ENCODE data around the gene TMEM163. TPM values are rescaled to one million over a fixed set of nuclear protein-coding genes. Genes with fewer than 3 reads are reported as not detected.

TMEM163 gene
- total RNA-seq, 1 donor from 2014 or later = 0.95 TPM

DNA sequence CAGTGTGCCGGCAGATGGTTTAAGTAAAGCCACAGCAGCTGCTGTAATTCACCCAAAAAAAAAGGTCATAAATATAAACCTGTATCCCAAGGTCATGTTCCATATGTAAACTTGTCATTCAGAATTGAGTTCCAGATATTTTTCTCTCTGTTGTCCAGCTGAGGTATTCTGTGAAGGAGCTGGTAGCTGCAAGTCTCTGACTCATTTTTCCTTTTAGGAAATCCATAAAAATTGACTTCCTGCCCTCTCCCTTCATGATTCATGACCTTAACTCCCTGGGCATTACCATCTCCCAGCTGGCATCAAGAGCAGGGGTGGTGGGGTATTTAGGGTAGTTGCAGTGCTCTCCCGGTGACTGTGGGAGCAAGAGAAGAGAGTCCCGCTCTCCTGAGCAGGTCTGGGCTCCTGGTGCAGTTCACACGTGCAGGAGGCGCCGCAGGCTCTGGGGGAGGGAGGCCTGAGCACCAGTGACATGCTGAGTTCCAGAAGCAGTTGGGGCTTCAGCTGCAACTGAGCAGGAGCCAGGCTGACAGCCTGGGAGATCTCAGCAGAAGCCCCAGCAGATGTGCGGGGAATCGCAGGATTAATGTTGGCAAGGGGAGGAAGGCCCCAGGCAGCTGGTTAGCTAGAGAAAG is 272.3 kb downstream of the TMEM163 start:
- H3K9me3 ChIP-seq (ENCODE audit: low read depth) = no peaks in the 10 kb centered on the region
- H3K36me3 ChIP-seq = no peaks in the 10 kb centered on the region
- peaks cover 4% of the 10 kb centered on the region for H3K4me1 ChIP-seq
- peaks cover 26% of the 10 kb centered on the region for H3K4me1 Mint-ChIP-seq
- peak overlapping the region; percentile 66 for H3K27ac Mint-ChIP-seq
- no peak overlapping the region for H3K9ac ChIP-seq
- H4K20me1 ChIP-seq (ENCODE audit: low read depth) = peaks cover 3% of the 10 kb centered on the region
- no peak for DNase-seq (ENCODE audit: low spot score)
- no peaks in the 10 kb centered on the region for H3K27me3 ChIP-seq
- H3F3A ChIP-seq (ENCODE audit: low read depth) = no peaks in the 10 kb centered on the region
- H3K27ac ChIP-seq = no peak overlapping the region
- no peak overlapping the region for H2AFZ ChIP-seq (replicated peaks)
- no peaks in the 10 kb centered on the region for H3K79me2 ChIP-seq (ENCODE audit: low read depth)
- no peaks in the 10 kb centered on the region for H3K9me3 Mint-ChIP-seq
- H3K36me3 Mint-ChIP-seq = peaks cover 7% of the 10 kb centered on the region
- H3K4me3 Mint-ChIP-seq = no peak overlapping the region
- H3K4me3 ChIP-seq = no peak overlapping the region
- H3K4me2 ChIP-seq = no peak overlapping the region
- H3K27me3 Mint-ChIP-seq (ENCODE audit: insufficient read depth, low read depth) = peaks cover 9% of the 10 kb centered on the region
- no peak for TF ChIP-seq EZH2 (IDR thresholded peaks at IDR 0.05)
- TF ChIP-seq, protein P1, sequence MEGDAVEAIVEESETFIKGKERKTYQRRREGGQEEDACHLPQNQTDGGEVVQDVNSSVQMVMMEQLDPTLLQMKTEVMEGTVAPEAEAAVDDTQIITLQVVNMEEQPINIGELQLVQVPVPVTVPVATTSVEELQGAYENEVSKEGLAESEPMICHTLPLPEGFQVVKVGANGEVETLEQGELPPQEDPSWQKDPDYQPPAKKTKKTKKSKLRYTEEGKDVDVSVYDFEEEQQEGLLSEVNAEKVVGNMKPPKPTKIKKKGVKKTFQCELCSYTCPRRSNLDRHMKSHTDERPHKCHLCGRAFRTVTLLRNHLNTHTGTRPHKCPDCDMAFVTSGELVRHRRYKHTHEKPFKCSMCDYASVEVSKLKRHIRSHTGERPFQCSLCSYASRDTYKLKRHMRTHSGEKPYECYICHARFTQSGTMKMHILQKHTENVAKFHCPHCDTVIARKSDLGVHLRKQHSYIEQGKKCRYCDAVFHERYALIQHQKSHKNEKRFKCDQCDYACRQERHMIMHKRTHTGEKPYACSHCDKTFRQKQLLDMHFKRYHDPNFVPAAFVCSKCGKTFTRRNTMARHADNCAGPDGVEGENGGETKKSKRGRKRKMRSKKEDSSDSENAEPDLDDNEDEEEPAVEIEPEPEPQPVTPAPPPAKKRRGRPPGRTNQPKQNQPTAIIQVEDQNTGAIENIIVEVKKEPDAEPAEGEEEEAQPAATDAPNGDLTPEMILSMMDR (IDR thresholded peaks at IDR 0.05) = no peak
- no peak for TF ChIP-seq EZH2phosphoT487 (IDR thresholded peaks at IDR 0.05)

DNA sequence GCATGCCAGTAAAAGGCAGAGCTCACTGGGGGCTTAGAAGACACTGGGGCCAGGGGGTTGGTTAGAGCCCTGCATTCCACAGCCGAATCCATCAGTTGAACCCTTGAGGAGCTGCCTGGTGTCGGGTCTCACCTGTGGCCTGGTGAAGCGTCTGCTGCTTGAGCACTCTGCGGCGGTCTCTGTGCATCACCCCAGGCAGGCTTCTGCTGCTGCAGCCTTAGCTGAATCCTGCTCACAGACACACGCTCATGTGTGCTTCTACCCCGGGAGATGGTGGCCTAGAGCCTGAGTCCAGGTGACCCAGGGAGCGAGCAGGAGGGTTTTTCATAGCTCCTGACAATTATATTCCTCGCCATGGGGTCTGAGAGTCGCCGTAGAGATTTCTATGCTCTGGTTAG is 272.8 kb downstream of the TMEM163 start:
- Mint-ChIP-seq H3K36me3 (peaks cover 7% of the 10 kb centered on the region), H3K27me3 (ENCODE audit: insufficient read depth, low read depth) (peaks cover 9% of the 10 kb centered on the region), H3K4me1 (peaks cover 23% of the 10 kb centered on the region), H3K9me3 (no peaks in the 10 kb centered on the region), H3K4me3 (no peak overlapping the region), H3K27ac (no peak overlapping the region)
- Histone ChIP-seq H3K36me3 (no peaks in the 10 kb centered on the region), H3K4me2 (no peak overlapping the region), H3K4me3 (no peak overlapping the region), H3K79me2 (ENCODE audit: low read depth) (no peaks in the 10 kb centered on the region), H3K9me3 (ENCODE audit: low read depth) (no peaks in the 10 kb centered on the region), H3K27ac (no peak overlapping the region), H3F3A (ENCODE audit: low read depth) (no peaks in the 10 kb centered on the region), H3K4me1 (peaks cover 4% of the 10 kb centered on the region), H2AFZ (replicated peaks) (no peak overlapping the region), H4K20me1 (ENCODE audit: low read depth) (peaks cover 3% of the 10 kb centered on the region), H3K27me3 (no peaks in the 10 kb centered on the region), H3K9ac (no peak overlapping the region)
- DNase-seq (ENCODE audit: low spot score) = no peak
- no peak for TF ChIP-seq EZH2 (IDR thresholded peaks at IDR 0.05)
- TF ChIP-seq EZH2phosphoT487 (IDR thresholded peaks at IDR 0.05) = no peak
- TF ChIP-seq, protein P1 (IDR thresholded peaks at IDR 0.05) = no peak

DNA sequence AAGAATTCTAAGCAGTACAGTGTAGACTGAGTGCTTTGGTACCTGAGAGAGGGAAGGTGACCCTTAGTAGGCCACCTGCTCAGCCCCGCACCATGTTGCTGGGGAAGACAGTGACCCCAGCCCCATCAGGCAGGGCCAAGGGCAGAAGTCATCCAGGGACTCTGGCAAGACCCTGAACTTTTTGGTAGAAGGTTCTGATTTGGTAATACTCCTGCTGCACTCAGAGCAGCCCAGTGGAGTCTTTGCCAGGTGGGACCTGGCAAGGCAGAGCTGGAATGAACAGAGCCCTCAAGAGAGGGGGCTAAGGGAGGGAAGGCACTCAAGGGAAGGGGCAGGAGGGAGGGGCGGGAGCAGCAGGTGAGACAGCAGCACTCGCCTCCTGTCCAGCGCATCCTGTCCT is 273.7 kb downstream of the TMEM163 start:
- no peaks in the 10 kb centered on the region for H3K9me3 Mint-ChIP-seq
- no peak overlapping the region for H3K4me3 Mint-ChIP-seq
- no peak overlapping the region for H3K27ac Mint-ChIP-seq
- Histone ChIP-seq H3K4me3 (no peak overlapping the region), H3K27me3 (no peaks in the 10 kb centered on the region), H4K20me1 (ENCODE audit: low read depth) (peaks cover 3% of the 10 kb centered on the region), H3K27ac (no peak overlapping the region), H3K4me1 (peaks cover 4% of the 10 kb centered on the region), H3K36me3 (no peaks in the 10 kb centered on the region), H3K79me2 (ENCODE audit: low read depth) (no peaks in the 10 kb centered on the region), H3K4me2 (no peak overlapping the region), H2AFZ (replicated peaks) (no peak overlapping the region), H3K9ac (no peak overlapping the region), H3K9me3 (ENCODE audit: low read depth) (no peaks in the 10 kb centered on the region), H3F3A (ENCODE audit: low read depth) (no peaks in the 10 kb centered on the region)
- H3K27me3 Mint-ChIP-seq (ENCODE audit: insufficient read depth, low read depth) = peaks cover 8% of the 10 kb centered on the region
- TF ChIP-seq, protein P1 (IDR thresholded peaks at IDR 0.05) = no peak
- TF ChIP-seq EZH2phosphoT487 (IDR thresholded peaks at IDR 0.05) (no peak), EZH2 (IDR thresholded peaks at IDR 0.05) (no peak)
- H3K36me3 Mint-ChIP-seq = peaks cover 11% of the 10 kb centered on the region
- peaks cover 18% of the 10 kb centered on the region for H3K4me1 Mint-ChIP-seq
- no peak for DNase-seq (ENCODE audit: low spot score)

Data from neural progenitor cell (in vitro differentiated cells).